Endometrium (tissue), 2 donors: ENCODE data around the gene ZFX.

Experiments used
- FAIRE-seq: peaks from 2 replicates; lab custom pipeline; 2012; peaks lifted over from hg19 to GRCh38; lab: Jason Lieb, UNC
- donor health status: control.
- donor health status: control.

ZFX gene

DNA sequence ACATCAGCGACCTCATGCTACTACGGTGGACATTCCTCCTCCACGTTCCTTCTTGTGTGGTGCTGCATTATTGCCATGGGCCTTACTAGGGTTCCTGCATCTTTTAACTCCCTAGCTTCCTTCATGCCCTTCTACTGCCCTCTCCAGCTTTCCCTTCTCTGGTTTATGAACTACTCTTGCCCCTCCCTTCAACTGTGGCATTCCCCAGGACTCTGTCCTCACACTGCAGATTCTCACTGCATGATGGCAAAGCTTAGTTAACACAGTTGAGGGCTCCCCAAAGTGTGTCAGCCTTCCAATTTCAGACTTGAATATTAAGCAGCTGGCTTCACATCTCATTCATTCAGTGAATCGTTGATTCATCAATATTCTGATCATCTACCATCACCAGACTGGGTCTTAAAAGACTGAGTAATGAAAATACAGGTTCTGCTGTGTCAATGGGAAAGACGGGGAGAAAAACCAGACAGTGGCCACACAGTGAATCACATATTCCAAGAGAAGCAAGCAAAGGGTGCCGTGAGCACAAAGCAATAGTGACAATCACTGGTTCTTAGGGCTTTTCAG is 53.0 kb downstream of the ZFX start:
- no peak for FAIRE-seq

DNA sequence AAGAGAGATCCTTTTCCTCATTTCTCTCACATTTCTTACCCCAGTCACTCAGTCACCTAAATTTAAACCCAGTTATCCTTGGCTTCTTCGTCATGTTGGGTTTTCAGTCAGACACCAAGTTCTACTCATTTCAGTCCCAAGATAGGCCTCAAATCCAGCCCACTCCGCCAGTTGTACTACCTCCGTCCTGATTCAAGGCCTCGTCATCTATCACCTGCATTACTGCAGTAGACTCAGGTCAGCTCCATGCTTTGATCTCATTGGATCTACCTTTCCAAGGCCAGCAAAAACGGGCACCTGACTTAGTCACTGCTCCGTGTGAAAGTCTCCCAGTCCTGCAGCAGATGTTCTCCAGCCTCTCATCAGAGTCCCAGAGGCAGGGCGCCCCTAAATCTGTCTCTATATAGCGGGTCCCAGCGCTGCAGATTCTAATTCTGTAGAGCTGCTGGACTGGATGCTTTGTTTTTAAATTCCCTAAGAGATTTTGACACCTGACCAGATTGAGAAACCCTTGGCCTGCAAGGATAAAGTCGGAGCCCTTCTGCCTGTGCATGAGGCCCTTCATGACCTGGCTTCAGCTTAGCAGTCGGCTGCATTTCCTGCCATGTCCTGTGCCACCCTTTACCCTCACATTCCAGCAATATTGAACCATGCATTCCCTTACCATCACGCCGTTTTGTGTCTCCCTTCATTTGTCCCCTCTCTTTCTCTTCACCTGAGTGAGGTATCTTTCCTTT is 53.7 kb downstream of the ZFX start:
- FAIRE-seq, result no peak

DNA sequence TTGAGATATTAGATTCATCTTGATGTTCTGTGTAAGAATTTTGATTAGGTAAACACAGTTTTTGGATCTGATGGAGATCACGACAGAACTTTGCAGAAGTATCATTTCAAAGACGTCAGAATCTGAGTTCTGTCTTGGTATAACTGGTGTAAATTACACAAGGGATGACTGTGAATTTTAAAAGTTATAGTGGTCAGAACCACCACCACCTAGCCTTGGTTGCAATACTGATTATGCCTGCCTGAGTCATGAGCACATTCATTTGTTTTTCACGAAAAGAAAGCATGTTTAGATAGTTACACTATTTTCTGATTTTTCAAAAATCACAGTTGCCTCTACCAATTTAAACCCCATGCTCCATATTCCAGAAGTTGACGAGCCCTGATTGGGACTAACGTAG is 54.8 kb downstream of the ZFX start:
- no peak for FAIRE-seq

DNA sequence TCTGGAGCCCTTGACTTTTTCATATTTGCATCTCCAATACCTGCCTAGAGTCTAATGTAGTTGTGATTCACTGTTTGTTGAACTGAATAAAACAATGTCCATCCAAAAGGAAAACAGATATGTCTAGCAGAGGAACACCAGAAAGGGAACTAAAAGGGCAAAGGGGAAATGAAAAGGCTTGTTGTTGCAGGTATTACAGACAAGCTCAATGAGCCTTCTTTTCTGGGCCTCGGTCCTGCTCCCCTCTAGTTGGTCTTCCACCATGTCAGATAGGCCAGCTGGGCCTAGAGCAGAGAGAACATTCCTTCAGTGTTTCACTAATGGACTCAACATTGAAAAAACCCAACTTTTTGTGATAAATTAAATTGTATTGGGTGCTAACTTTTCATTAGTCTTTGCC is 55.4 kb downstream of the ZFX start:
- no peak for FAIRE-seq

DNA sequence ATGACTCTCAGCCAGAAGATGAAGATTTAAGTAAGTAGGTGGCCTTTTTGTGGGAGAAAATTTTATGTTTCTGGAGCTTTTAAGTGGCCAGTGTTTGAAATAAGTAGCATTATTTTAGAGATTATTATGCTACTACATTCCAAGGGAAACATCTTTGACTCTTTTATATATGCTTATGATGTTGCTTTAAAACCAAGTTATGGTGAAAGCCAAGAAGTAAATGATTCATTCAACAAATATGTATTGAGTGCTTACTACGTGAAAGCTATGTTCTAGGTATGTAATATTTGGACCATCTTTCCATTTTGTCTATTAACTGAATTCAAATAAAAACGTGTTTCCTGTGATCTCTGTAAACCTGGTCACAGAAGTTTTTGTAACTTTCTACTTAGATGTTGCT is 58.3 kb downstream of the ZFX start:
- no peak for FAIRE-seq

DNA sequence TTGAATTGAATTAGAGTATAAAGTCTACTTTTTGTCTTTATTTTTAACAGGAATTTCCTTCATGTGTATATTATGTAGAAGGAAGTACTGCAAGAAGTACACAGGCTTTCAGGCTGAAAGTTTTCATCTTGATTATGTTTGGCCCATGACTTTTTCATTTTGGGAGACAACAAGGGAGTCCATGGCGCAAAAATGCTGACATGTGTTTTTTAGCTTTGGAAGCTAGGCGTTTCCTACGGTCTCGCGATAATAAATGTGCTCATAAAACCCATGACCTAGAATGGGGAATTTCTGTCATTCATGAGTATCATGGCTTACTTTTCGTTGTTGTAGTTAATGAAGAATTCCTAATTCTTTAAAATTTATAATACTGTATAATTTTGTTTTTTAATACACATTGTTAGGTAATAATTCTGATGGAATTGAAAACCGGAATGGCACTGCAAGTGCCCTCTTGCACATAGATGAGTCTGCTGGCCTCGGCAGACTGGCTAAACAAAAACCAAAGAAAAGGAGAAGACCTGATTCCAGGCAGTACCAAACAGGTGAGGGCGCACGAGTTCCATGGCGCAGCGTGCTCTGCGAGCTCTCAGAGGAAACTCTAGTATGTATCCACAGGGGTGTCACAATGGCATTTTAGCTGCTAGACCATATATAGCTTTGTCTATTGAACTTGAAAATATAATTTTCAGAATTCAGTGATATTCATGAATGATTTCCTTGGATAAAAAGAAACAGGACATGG is 59.1 kb downstream of the ZFX start:
- FAIRE-seq, result no peak

DNA sequence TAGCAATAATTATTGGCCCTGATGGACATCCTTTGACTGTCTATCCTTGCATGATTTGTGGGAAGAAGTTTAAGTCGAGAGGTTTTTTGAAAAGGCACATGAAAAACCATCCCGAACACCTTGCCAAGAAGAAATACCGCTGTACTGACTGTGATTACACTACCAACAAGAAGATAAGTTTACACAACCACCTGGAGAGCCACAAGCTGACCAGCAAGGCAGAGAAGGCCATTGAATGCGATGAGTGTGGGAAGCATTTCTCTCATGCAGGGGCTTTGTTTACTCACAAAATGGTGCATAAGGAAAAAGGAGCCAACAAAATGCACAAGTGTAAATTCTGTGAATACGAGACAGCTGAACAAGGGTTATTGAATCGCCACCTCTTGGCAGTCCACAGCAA is 60.7 kb downstream of the ZFX start:
- no peak for FAIRE-seq

DNA sequence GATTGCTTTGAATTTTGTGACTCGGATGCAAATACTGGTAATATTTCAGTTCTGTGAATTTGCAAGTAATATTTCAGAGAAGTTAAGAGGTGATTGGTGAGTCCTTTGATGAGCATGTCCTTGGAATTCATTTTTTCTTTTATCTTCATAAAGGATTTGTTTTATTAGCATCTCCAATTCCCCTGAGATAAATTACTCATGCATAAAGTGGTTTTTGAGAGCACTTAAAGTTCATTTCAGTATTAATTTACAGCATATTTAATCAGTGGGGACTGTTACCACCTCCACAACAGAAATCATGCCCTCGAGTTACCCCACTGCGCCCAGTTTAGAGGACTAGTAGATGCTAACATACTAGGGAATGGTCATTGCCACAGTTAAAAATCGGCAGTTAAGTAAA is 65.0 kb downstream of the ZFX start:
- no peak for FAIRE-seq

DNA sequence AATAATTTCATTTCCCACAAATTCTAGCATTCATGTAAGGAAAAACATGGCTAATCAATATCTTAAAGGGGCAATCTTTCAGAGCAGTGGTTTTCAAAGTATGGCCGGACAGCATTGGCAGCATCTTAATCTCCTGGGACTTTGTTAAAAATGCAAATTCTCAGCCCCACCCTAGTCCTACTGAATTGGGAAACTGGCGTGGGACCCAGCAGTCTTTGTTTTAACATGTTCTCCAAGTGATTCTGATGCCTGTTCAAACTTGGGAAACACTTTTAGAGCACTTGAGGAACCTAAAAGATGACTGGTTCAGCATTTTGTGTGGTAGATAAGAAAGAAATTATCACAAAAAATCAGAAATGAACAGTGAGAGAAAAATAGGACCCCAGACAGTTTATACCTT is 65.7 kb downstream of the ZFX start:
- no peak for FAIRE-seq

DNA sequence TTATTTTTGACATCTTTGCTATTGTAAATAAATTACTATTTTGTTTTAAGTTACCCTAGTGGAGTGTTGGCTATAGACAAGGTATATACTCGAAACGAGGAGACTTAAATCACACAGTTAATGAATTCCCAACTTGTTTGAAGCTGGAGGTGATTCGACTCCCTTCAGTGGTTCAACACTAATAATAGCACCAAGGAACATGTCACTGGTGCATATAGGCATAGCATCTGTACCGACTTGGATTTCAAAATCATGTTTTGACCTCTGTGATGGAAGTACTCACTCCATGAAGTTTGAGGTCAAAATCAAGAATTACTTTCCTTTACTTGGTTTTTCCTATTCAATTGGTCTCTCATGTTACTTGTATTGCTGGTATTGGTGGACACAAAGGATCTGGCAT is 66.5 kb downstream of the ZFX start:
- FAIRE-seq, result no peak

DNA sequence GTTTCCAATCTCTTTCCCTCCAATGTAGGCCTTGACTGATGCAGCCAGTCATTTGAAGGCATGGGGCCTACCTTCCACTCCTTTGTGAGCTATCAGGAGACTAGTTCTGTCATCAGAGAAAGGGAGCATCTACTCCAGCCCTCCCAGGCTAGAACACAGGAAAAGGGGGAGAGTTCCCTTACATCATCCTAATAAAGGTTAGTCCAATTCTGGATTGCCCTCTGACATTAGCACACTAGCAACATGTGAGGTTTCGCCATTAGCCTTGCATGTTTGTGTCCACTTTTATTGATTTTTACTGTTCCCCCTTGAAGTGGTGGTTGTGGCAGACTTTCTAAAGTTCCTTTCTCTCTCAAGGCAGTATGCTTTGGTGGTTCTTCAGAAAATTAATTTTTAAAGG is 67.3 kb downstream of the ZFX start:
- FAIRE-seq, result no peak

DNA sequence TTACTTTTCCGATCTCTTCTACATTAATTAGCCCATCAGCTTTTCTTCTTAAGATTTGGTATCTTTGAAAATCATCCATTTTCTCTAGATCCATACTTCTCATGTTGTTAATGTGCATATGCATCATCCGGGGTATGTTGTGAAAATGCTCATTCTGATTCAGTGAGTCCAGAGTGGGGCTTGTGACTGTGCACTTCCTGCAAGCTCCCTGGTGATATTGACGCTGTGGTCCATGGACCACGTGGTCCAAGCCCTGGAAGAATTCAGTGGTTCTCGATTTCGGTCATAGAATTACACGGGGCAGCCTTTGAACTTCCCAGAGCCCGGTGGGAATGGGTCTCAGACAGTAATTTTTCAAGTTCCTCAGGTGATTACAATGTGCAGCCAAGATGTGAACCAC is 69.8 kb downstream of the ZFX start:
- FAIRE-seq, result no peak

DNA sequence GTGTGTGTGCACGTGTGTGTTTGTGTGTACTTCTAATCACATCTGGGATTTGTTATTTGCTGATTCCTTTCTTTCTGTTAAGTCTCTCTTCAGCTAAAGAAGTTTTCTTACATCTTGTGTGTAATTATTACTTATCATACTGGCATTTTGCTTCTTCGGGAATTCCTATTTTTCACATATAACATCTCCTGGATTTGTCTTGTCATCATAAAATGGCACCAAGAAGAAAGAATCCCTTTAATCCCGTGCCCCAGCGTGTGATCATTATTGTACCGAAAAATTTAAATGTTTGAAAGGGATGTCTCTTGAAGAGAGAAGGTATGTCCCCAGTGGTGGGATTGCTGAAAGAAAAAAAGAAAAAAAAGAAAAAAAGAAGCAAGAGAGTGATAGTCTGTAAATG is 72.3 kb downstream of the ZFX start:
- FAIRE-seq, result no peak

DNA sequence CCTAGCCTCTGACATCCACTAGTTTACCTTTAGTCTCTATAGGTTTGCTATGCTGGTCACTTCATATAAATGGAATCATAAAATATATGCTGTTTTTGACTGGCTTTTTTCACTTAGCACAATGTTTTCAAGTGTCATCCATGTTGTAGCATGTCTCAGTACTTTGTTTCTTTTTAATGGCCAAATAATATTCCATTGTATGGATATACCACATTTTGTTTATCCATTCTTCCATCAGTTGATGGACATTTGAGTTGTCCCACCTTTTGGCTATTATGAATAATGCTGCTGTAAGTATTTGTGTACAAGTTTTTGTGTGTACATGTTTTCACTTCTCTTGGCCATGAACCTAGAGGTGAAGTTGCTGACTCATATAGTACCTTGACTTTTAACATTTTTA is 75.7 kb downstream of the ZFX start:
- FAIRE-seq, result no peak

DNA sequence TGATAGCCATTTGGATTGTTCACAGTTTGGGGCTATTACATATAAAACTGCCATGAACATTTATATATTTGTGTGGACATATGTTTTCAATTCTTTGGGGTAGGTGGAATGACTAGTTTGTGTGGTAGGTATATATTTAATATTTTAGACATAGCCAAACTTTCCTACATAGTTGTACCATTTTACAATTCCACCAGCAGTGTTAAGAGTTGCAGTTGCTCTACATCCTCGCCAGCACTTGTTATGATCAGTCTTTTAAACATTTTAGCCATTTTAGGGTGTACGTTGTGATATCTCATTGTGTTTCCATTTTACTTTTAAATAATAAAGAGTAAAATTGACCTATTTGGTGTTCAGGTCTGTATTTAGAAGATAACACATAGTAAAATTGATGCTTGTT is 76.6 kb downstream of the ZFX start:
- FAIRE-seq, result no peak

DNA sequence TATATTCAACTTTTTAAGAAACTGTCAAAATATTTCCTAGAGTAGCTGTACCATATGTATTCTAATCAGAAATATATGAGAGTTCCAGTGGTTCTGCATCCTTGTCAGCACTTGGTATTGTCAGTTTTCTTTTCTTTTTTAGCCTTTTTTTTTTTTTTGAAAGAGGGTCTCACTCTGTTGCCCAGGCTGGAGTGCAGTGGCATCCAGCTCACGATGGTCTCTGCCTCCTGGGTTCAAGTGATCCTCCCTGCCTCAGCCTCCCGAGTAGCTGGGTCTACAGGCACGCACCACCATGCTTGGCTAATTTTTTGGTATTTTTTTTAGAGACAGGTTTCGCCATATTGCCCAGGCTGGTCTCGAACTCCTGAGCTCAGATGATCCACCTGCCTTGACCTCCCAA is 79.1 kb downstream of the ZFX start:
- no peak for FAIRE-seq

DNA sequence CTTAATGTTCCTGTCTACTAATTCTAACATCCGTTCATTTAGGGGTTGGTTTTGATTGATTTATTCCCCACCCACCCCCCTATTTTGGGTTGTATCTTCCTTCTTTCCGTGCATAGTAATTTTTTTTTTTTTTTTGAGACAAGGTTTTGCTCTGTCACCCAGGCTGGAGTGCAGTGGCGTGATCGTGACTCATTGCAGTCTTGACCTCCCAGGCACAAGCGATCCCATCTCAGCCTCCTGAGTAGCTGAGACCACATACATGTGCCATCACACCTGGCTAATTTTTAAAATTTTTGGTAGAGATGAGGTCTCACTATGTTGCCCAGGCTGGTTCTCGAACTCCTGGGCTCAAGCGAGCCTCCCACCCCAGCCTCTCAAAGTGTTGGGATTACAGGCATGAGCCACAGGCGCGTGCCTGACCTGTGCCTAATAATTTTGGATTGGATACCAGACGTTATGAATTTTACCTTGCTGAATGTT is 79.9 kb downstream of the ZFX start:
- no peak for FAIRE-seq

DNA sequence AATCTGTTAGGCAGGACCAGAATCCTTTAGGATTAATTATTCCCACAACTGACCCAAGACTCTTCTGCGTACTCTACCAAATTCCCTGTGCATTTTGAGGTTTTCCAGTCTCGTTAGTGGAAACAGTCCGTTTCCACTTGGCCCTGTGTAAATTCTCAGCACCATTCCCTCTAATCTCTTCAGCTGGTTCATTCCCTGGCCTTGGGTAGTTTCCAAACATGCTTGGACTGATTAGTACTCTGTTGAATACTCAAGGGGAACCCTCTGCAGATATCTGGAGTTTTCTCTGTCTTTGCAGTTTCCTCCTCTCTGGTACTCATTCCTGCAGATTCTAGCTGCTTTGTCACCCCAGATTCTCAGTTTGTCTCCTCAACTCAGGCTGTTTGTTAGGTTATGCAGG is 80.4 kb downstream of the ZFX start:
- no peak for FAIRE-seq

DNA sequence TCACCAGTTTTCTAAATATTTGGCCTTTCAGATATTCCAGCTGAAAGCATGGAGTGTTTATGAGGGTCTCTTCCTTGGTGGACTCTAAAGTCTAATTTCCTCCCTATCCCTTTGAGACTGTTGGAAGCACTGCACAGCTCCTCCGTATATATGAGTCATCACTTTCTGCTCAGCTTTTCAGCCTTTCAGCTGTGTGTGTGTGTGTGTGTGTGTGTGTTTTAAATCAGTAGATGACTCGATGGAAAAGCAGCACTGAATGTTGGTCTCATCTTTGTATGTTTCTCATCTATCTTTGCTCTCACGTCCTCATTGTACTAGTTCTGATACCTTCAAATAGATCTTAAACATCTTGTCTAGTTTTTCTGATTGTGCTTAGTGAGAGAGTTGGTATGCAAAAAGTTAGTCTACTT is 81.6 kb downstream of the ZFX start:
- FAIRE-seq, result no peak

DNA sequence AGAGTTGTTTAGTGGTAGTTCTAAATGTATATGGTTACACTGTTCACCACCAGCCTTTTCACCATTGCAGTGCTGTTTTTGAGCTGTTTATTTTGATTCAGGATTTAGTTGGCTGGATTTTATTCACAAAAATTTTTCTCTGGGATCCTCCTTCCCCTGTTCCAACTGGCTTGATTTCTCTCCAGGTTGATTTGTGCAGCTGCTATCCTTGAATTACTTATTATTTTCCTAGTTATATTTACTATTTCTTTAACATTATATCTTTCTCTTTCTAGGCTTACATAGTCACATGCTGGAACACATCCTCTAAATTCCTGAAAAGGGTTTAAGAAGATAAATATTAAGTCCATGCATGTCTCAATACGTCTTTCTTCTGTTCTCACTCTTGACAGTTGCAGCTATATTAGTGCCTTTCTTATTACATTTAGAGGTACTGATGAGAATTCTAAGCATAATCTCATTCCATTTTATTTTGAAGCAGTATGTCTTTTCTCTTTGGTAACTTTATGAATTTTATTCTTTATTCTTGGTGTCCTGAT is 82.2 kb downstream of the ZFX start:
- FAIRE-seq, result no peak

DNA sequence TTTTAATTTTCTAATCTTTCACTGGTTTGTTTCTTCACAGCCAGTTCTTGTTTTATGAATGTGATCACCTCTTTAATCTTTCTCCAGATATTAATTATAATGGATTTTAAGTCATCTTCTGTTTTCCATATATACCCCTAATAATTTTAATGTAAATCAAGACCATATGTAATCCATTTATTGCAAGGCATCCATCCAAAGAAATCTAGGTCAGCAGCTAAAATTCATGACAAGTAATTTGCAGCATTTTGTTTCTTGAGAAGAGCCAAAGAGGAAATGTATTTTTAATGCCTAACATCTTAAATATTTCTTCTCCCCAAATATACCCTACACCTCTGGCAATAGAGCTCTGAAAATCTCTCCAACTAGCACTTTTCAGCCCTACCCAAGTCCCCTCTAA is 83.3 kb downstream of the ZFX start:
- FAIRE-seq, result no peak

DNA sequence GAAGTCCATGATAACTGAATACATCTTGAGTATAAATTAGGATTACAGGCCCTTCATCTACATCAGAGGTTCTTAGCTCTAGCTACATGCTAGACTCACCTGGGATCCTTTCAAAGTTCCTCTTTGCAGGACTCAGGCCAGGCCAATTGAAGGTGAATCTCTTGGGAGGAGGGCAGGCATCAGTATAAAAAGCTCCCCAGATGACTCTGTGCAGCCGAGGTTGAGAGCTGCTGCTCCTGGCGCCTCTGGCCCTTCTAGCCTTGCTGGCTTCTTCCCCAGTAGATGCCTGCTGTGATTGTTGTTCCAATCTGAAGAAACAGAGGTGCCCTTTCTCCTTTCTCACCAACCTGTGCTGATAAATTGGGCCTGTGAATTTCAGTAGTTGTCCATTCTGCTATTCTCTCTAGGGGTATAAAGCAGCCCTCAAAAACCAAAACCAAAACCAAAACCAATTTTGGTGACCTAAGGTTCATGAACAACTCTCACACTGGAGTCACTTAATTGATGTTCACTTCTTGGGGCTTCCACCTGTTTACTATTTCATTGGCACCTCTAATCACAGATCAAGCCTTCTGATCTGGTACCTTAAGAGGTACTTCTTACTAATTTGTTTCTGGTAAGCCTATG is 85.7 kb downstream of the ZFX start:
- FAIRE-seq, result no peak
